Thyroid gland (tissue), 4 donors: ENCODE data around the gene PLD1.

Experiments
- CTCF ChIP-seq, 6 experiments: fragments of 200-600 bp in 3 of 6; fragments of 450-650 bp in 3 of 6; sonication (generic) in 3 of 6; IDR thresholded peaks; one replicate each; pipeline ENCODE4 v1.5.1; 2016 to 2019; ENCODE audit warnings: antibody characterized with exemption in 6 of 6, mild to moderate bottlenecking in 2 of 6, inconsistent platforms in 1 of 6, moderate library complexity in 1 of 6
- POLR2A ChIP-seq, 2 donors: fragments of 450-650 bp; IDR thresholded peaks; one replicate each; pipeline ENCODE4 v1.6.1; 2017; ENCODE audit warnings: antibody characterized with exemption in 2 of 2, mild to moderate bottlenecking in 2 of 2, moderate library complexity in 1 of 2

- no peak for TF ChIP-seq CTCF (IDR thresholded peaks at IDR 0.05)
- TF ChIP-seq POLR2A (IDR thresholded peaks at IDR 0.05), result no peak
These were observed 41.9 kb downstream of the PLD1 start for GRCh38 chr3:171768281-171768900.
